Naive thymus-derived CD4-positive, alpha-beta T cell (primary cell): ENCODE measurements around the gene AATK. TPM values are rescaled to one million over a fixed set of nuclear protein-coding genes. Genes with fewer than 3 reads are reported as not detected.
"Not testable (repeated sequence)": the region's sequence is repeated elsewhere in the genome, so short reads cannot be mapped to it uniquely, and the experiment has no call there.

Experiments used
- ATAC-seq: fragments of 150-1000 bp; cut with Tn5 transposase; 2 replicates; pipeline ENCODE4 v1.10.0; 2021; ENCODE audit warnings: mild to moderate bottlenecking, moderate library complexity
- CTCF ChIA-PET: fragments of 350-600 bp; sonication (Branson Sonifier 250); formaldehyde crosslinking; loops from one replicate; lab custom pipeline; 2021; ENCODE audit warnings: antibody characterized with exemption; lab: Charles Lee
- POLR2A ChIA-PET: fragments of 350-600 bp; sonication (Branson Sonifier 250); formaldehyde crosslinking; loops from one replicate; lab custom pipeline; 2021; ENCODE audit warnings: antibody characterized with exemption, inconsistent platforms; lab: Charles Lee
- DNase-seq, 9 donors: peaks; one replicate each; pipeline versions ENCODE4 v3.0.0 to v3.0.0-alpha.2; 2020 to 2022; ENCODE audit warnings: mixed read lengths in 1 of 9
- H3K27ac ChIP-seq: one replicate; pipeline ENCODE4 v1.7.0; 2013; ENCODE audit warnings: mild to moderate bottlenecking, low read depth, low read length, moderate library complexity
- H3K27me3 ChIP-seq, 2 donors: one replicate each; pipeline ENCODE4 v1.7.0; 2013; ENCODE audit warnings: low read length in 2 of 2, mild to moderate bottlenecking in 2 of 2, moderate library complexity in 2 of 2; ENCODE audit not compliant: control insufficient read depth in 2 of 2, insufficient read depth in 2 of 2
- H3K36me3 ChIP-seq, 3 experiments: 1 replicate in 2 of 3; 2 replicates in 1 of 3; pipeline ENCODE4 v1.7.0; 2013; ENCODE audit warnings: low read length in 3 of 3, mild to moderate bottlenecking in 3 of 3, moderate library complexity in 1 of 3; ENCODE audit not compliant: insufficient read depth in 3 of 3, control insufficient read depth in 2 of 3
- H3K4me1 ChIP-seq, 2 donors: one replicate each; pipeline ENCODE4 v1.7.0; 2013; ENCODE audit warnings: low read length in 2 of 2, mild to moderate bottlenecking in 2 of 2, moderate library complexity in 1 of 2; ENCODE audit not compliant: control insufficient read depth in 2 of 2, insufficient read depth in 2 of 2
- H3K4me3 ChIP-seq: 2 replicates; pipeline ENCODE4 v1.7.0; 2013; ENCODE audit warnings: mild to moderate bottlenecking, low read length
- H3K9me3 ChIP-seq, 3 experiments: 1 replicate in 2 of 3; 2 replicates in 1 of 3; pipeline ENCODE4 v1.7.0; 2013; ENCODE audit warnings: low read length in 3 of 3; ENCODE audit not compliant: control insufficient read depth in 2 of 3
- H3K27ac Mint-ChIP-seq, 9 donors: one replicate each; pipeline ENCODE4 v1.8.0; 2020 to 2022; ENCODE audit warnings: mixed read lengths in 9 of 9, mild to moderate bottlenecking in 8 of 9, moderate library complexity in 5 of 9, inconsistent platforms in 2 of 9
- H3K27me3 Mint-ChIP-seq, 5 donors: one replicate each; pipeline ENCODE4 v1.8.0; 2021 to 2022; ENCODE audit warnings: mixed read lengths in 5 of 5, mild to moderate bottlenecking in 1 of 5
- H3K36me3 Mint-ChIP-seq, 5 donors: one replicate each; pipeline ENCODE4 v1.8.0; 2020 to 2022; ENCODE audit warnings: mixed read lengths in 5 of 5, mild to moderate bottlenecking in 3 of 5, inconsistent platforms in 1 of 5
- H3K4me1 Mint-ChIP-seq, 7 donors: one replicate each; pipeline ENCODE4 v1.8.0; 2020 to 2022; ENCODE audit warnings: mixed read lengths in 7 of 7, mild to moderate bottlenecking in 3 of 7, inconsistent platforms in 1 of 7
- H3K4me3 Mint-ChIP-seq, 10 donors: one replicate each; pipeline ENCODE4 v1.8.0; 2020 to 2022; ENCODE audit warnings: mild to moderate bottlenecking in 10 of 10, mixed read lengths in 10 of 10, moderate library complexity in 6 of 10, inconsistent platforms in 2 of 10
- H3K9me3 Mint-ChIP-seq, 11 donors: one replicate each; pipeline ENCODE4 v1.8.0; 2020 to 2022; ENCODE audit warnings: mixed read lengths in 11 of 11, mild to moderate bottlenecking in 4 of 11, inconsistent platforms in 1 of 11, moderate library complexity in 1 of 11
- intact Hi-C, 2 donors: fragments of 100-400 bp; cut with micrococcal nuclease; formaldehyde crosslinking; loops; one replicate each; pipeline ENCODE4 v1.15.1; 2023
- polyA plus RNA-seq, 2 donors: library from polyadenylated mRNA; unstranded; fragments of 300-500 nt; fragmentation: Illumina TruSeq; gene quantifications; one replicate each; pipeline ENCODE4 v1.2.3, GENCODE V29; 2021
- total RNA-seq, 6 experiments: library from RNA in 5 of 6; stranded (reverse) in 5 of 6; gene quantifications; 1 replicate in 5 of 6; 2 replicates in 1 of 6; pipeline ENCODE4 v1.2.3 and lab custom pipeline; 2021 to 2026

The AATK gene
- total and polyA plus RNA-seq, 7 experiments from 2014 or later = 0.46 to 10.4 (median 1.4) TPM; not detected in 2

- peak; percentile 15 for ATAC-seq
These were observed 6.3 kb downstream of the AATK start for GRCh38 chr17:81159611-81160265.

GRCh38 chr17:81158688-81159590, 7.1 kb downstream of the AATK start:
- Mint-ChIP-seq H3K9me3 (no peaks in the 10 kb centered on the region), H3K27ac (no peak overlapping the region), H3K36me3 (no peaks in the 10 kb centered on the region), H3K4me3 (peak overlapping the region in 1 of 10 donors; percentile 61), H3K27me3 (peaks cover 0 to 12% (median 6%) of the 10 kb centered on the region in 5 donors), H3K4me1 (peaks cover 0 to 5% (median 0%) of the 10 kb centered on the region in 7 donors)
- no peaks in the 10 kb centered on the region for H3K36me3 ChIP-seq
- CTCF ChIA-PET = no interaction called here
- H3K27ac ChIP-seq = no peak overlapping the region
- H3K27me3 ChIP-seq = no peaks in the 10 kb centered on the region
- no peak for DNase-seq
- intact Hi-C loops = no loop called here
- no peak overlapping the region for H3K4me3 ChIP-seq
- POLR2A ChIA-PET = no interaction called here
- no peak for ATAC-seq
- no peaks in the 10 kb centered on the region for H3K9me3 ChIP-seq
- H3K4me1 ChIP-seq = no peaks in the 10 kb centered on the region

More at GRCh38 chr17:81159611-81160265, 6.3 kb downstream of the AATK start:
- H3K27me3 ChIP-seq = no peaks in the 10 kb centered on the region
- CTCF ChIA-PET = no interaction called here
- Mint-ChIP-seq H3K4me3 (peak overlapping the region in 1 of 10 donors; percentile 65), H3K27me3 (peaks cover 0 to 17% (median 6%) of the 10 kb centered on the region in 5 donors), H3K9me3 (no peaks in the 10 kb centered on the region), H3K27ac (no peak overlapping the region), H3K36me3 (no peaks in the 10 kb centered on the region), H3K4me1 (peaks cover 0 to 5% (median 0%) of the 10 kb centered on the region in 7 donors)
- no peak for DNase-seq
- no peaks in the 10 kb centered on the region for H3K4me1 ChIP-seq
- H3K36me3 ChIP-seq = no peaks in the 10 kb centered on the region
- intact Hi-C loops = no loop called here
- no peaks in the 10 kb centered on the region for H3K9me3 ChIP-seq
- POLR2A ChIA-PET = no interaction called here
- H3K4me3 ChIP-seq = no peak overlapping the region
- H3K27ac ChIP-seq = no peak overlapping the region

GRCh38 chr17:81157848-81158687, 8.0 kb downstream of the AATK start:
- H3K9me3 Mint-ChIP-seq = no peaks in the 10 kb centered on the region
- Histone ChIP-seq H3K9me3 (no peaks in the 10 kb centered on the region), H3K27ac (no peak overlapping the region), H3K27me3 (no peaks in the 10 kb centered on the region), H3K4me1 (no peaks in the 10 kb centered on the region), H3K36me3 (no peaks in the 10 kb centered on the region), H3K4me3 (no peak overlapping the region)
- ChIA-PET CTCF (no interaction called here), POLR2A (no interaction called here)
- H3K4me3 Mint-ChIP-seq = no peak overlapping the region
- no peaks in the 10 kb centered on the region for H3K36me3 Mint-ChIP-seq
- H3K27ac Mint-ChIP-seq = no peak overlapping the region
- peaks cover 0 to 12% (median 6%) of the 10 kb centered on the region in 5 donors for H3K27me3 Mint-ChIP-seq
- DNase-seq (no peak), ATAC-seq (no peak)
- H3K4me1 Mint-ChIP-seq = peaks cover 0 to 5% (median 0%) of the 10 kb centered on the region in 7 donors
- intact Hi-C loops = no loop called here

GRCh38 chr17:81156866-81157805, 8.9 kb downstream of the AATK start:
- DNase-seq (no peak), ATAC-seq (no peak)
- Mint-ChIP-seq H3K4me3 (no peak overlapping the region), H3K9me3 (no peaks in the 10 kb centered on the region), H3K27me3 (peaks cover 0 to 12% (median 6%) of the 10 kb centered on the region in 5 donors), H3K27ac (no peak overlapping the region), H3K36me3 (no peaks in the 10 kb centered on the region), H3K4me1 (peaks cover 0 to 5% (median 0%) of the 10 kb centered on the region in 7 donors)
- POLR2A ChIA-PET = no interaction called here
- CTCF ChIA-PET = no interaction called here
- H3K27me3 ChIP-seq = no peaks in the 10 kb centered on the region
- H3K27ac ChIP-seq = no peak overlapping the region
- no peak overlapping the region for H3K4me3 ChIP-seq
- H3K36me3 ChIP-seq = no peaks in the 10 kb centered on the region
- no peaks in the 10 kb centered on the region for H3K9me3 ChIP-seq
- intact Hi-C loops = no loop called here
- H3K4me1 ChIP-seq = no peaks in the 10 kb centered on the region

GRCh38 chr17:81154961-81155360, 11.1 kb downstream of the AATK start:
- no peak for ATAC-seq
- Mint-ChIP-seq H3K27ac (peak overlapping the region in 1 of 9 donors; percentile 51), H3K4me1 (no peaks in the 10 kb centered on the region), H3K9me3 (no peaks in the 10 kb centered on the region), H3K27me3 (peaks cover 0 to 8% (median 5%) of the 10 kb centered on the region in 5 donors), H3K36me3 (no peaks in the 10 kb centered on the region), H3K4me3 (no peak overlapping the region)
- Histone ChIP-seq H3K4me3 (no peak overlapping the region), H3K27ac (no peak overlapping the region), H3K4me1 (no peaks in the 10 kb centered on the region), H3K36me3 (no peaks in the 10 kb centered on the region), H3K9me3 (no peaks in the 10 kb centered on the region), H3K27me3 (no peaks in the 10 kb centered on the region)
- ChIA-PET CTCF (no interaction called here), POLR2A (no interaction called here)
- intact Hi-C loops = no loop called here
- no peak for DNase-seq

GRCh38 chr17:81154016-81154415, 12.0 kb downstream of the AATK start:
- CTCF ChIA-PET, H3K4me1 Mint-ChIP-seq, H3K27ac ChIP-seq, H3K4me3 Mint-ChIP-seq, intact Hi-C loops, H3K4me1 ChIP-seq, H3K4me3 ChIP-seq, ATAC-seq, H3K36me3 ChIP-seq, H3K9me3 ChIP-seq, H3K27me3 ChIP-seq, H3K27ac Mint-ChIP-seq, DNase-seq, H3K9me3 Mint-ChIP-seq, H3K36me3 Mint-ChIP-seq: not testable (repeated sequence)
- POLR2A ChIA-PET = interaction anchor here (0.7 kb wide), 1 partner anchor 819 kb away, joined by 3 read pairs; no protein-coding TSS in a partner anchor
- H3K27me3 Mint-ChIP-seq = peaks cover 0 to 10% (median 5%) of the 10 kb centered on the region in 5 donors
